Uterus (tissue), 2 donors: ENCODE results near the gene KREMEN2.

ENCODE experiments used
- POLR2A ChIP-seq, 2 donors: fragments of 450-650 bp; IDR thresholded peaks; one replicate each; pipeline ENCODE4 v1.6.1; 2016; ENCODE audit warnings: antibody characterized with exemption in 2 of 2, mild to moderate bottlenecking in 1 of 2, moderate library complexity in 1 of 2
- TF ChIP-seq, protein P1 (sequence below), 4 experiments: fragments of 200-600 bp in 2 of 4; fragments of 450-650 bp in 2 of 4; sonication (generic) in 2 of 4; IDR thresholded peaks; one replicate each; pipeline ENCODE4 v1.5.1; 2016 to 2019; ENCODE audit warnings: antibody characterized with exemption in 4 of 4, mild to moderate bottlenecking in 2 of 4, moderate library complexity in 1 of 4

DNA sequence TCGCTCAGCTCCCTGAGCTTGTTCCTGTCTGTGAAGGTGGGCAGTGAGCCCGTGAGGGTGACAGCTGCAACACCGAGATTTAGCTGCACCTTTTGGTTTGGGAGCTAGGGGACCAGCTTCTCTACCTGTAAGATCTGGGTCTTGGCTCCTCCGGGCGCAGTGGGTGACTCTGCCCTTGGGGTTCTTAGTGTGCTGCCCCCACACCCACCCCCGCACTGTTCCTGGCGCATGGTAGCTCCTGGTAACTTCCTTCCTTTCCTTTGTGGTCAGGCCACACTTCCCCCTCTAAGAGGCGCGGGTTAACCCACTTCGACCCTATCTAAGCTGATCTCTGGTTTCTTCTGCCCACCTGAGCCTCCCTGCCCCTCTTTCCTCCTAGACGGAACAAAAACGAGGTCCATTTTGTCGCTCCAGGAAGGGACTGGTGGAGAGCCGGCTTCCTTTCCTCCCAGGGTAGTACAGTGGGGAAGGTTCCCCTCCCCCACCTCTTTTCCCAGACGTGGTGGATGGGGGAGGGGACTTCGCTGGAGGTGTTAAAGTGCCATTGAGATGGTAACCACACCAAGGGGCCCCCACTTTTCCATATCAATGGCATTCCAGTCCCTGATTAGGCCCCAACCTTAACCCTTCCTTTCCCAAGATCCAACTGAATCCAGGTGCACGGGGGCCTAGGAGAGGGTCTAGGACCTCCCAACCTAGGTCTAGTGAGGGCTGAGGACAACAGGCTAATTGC is 44.0 kb downstream of the KREMEN2 start:
- TF ChIP-seq, protein P1, sequence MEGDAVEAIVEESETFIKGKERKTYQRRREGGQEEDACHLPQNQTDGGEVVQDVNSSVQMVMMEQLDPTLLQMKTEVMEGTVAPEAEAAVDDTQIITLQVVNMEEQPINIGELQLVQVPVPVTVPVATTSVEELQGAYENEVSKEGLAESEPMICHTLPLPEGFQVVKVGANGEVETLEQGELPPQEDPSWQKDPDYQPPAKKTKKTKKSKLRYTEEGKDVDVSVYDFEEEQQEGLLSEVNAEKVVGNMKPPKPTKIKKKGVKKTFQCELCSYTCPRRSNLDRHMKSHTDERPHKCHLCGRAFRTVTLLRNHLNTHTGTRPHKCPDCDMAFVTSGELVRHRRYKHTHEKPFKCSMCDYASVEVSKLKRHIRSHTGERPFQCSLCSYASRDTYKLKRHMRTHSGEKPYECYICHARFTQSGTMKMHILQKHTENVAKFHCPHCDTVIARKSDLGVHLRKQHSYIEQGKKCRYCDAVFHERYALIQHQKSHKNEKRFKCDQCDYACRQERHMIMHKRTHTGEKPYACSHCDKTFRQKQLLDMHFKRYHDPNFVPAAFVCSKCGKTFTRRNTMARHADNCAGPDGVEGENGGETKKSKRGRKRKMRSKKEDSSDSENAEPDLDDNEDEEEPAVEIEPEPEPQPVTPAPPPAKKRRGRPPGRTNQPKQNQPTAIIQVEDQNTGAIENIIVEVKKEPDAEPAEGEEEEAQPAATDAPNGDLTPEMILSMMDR (IDR thresholded peaks at IDR 0.05): no peak
- no peak for TF ChIP-seq POLR2A (IDR thresholded peaks at IDR 0.05)
